ENCODE results near the gene OTX2.
A peak's percentile ranks its signal among the peaks of the same experiment; 100 is the strongest.

Gene OTX2

GRCh38 chr14:56811593-56812363 lies 1.5 kb upstream of the OTX2 start:
- DNase-seq: peak; percentile 100

DNA sequence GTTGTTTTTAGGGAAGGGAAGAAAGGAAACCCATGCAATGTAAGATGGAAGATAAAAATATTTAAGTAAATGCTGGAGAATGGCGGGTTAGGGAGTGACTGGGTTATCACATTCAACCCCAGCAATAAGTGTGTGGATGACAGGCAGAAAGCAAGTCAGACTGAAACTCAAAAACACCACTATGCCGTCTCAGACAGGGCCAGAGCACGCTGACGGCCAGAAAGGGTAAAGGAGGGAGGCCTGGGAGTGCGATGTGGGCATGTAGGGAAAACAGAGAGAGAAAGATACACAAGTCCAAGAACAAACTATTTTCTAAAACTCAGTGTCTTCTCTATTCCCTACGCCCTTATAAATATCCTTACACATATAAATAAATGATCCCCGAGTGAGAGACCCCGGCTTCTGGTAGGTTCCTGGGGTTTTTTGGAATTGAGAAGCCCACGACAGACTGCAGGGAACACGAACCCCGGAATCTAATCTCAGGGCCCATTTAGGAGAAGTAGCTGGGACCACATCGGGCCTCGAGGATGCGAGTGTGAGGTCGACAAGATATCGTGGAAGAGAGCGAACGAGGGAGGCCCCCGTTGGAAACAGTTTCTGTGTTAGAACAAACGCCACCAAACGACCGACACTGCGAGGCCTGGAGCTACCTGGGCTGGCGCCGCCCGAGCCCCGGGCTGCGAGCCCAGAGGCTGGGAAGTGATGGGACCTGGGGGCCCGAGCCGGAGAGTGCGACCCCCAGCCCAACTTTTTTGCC lies 735 bp upstream of the OTX2 start:
- DNase-seq: peak; percentile 99

GRCh38 chr14:56809270-56810146 lies 771 bp downstream of the OTX2 start:
- peak; percentile 93 for DNase-seq

DNA sequence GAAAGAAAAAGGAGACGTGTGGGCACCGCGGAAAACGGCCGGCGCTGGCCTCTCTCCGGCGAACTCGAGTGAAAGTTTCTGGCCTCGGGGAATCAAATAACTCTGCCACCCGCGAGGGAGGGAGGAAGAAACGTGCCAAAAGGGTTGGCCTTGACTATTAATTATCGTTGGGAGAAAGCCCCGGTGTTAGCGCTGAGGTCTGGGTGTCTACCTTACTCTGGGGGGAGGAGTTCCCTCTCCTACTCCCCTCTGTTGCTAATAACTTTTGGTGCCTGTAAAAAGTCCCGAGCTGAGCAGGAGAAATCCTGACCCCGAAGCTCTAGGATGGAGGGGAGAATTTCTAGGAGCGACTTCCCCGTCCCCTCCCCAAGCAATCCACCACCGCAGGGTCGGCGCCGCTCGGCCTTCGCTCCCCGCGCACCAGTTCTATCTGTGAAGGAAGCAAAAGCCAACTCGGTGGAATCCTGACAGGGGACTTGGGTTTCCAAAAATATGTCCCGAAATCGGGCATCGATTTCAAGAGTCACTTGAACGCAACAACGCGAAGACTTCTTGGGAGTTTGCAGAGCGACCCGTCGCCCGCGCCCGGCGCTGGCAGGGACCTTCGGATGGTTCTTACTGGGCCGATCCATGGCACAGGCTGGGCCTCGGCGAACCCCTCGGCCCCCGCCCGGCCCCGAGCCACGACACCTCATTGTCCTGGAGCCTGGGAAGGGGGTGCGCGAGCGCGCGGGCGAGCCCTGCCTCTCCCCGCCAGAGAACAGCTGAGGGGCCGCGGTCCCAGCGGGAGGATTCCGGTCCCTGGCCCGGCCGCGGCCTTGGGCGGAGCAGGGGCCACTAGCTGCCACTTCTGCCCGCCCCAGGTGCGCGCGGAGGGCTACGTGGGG lies 1.7 kb downstream of the OTX2 start:
- peak; percentile 99 for DNase-seq

DNA sequence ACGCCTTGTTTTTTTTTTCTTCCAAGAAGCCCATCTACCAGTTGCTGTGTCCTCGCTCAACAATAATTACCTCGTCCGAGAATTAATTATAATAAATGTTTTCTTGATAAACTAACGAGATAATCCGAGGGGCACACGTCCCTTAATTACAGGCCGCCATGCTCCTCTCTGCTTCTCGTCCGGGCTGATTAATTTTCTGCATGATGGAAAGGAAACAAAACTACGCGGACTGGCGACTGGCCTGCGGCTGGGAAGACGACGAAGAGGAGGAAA lies 2.2 kb downstream of the OTX2 start:
- peak; percentile 98 for DNase-seq

- peak; percentile 95 for DNase-seq
These were observed 2.7 kb downstream of the OTX2 start for GRCh38 chr14:56807386-56808109.

- peak; percentile 87 for DNase-seq
These were observed 3.5 kb downstream of the OTX2 start for GRCh38 chr14:56806760-56807159.

DNA sequence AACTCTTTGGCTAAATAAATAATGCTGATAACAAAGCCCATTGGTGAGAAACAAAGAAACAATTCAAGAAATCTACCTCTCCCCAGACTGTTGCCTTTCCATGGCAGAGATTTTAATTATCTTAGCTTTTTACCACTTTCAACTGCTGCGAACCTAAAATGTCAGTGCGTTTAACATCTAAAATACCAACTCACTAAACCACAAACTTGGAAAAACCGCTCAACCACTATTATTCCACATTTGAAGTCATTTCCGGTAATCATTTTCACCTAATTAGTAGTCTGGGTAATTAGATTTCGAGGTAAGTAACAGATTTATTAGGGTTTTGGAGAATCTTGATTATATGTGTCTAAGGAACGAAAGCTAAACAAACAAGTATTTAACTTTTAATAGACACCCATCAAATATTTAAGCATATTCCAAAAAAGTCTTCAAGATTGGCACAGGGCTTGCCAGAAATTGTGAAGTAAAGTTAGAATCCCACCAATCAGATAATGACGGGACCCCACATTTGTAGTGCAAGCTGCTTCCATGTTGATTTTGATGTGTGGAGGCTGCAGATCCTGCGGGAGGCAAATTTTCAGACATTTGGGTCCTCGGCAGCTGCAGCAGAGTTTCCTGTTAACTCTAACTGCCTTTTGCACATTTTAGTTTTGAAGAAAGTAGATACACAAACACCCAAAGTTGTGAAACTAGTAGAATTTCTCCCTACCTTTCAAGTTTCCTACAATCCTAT lies 4.1 kb downstream of the OTX2 start:
- peak; percentile 87 for DNase-seq

- DNase-seq: peak; percentile 90
These were observed 4.9 kb downstream of the OTX2 start for GRCh38 chr14:56805201-56805991.

DNA sequence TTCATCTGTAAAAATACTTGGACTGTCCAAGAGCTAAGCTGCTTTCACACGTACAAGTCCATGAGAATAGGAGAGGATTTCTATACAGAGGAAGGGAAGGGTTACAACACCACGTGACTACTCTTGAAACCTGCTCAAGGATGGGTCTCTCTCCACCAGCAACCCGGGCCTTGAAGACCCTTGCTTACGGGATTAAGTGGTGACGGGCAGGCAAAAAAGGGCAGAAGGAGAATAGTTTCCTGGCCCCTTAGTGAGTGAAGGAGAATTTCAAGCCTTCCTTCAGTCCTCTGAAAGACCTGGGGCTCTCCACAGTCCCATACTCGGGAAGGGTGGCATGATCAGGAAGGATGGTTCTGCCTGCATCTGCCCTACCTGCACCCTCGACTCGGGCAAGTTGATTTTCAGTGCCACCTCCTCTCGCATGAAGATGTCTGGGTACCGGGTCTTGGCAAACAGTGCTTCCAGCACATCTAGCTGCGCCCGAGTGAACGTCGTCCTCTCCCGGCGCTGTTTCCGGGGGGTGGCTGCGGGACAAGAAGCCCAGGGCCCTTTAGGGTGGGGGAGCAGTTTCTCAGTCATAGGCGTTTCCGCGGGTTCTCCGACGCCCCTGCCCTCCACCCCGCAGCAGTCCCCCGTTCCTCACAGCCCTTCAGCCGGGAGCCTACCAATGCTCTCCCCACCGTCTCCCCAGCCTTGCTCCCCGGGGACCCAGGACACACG lies 6.3 kb downstream of the OTX2 start:
- peak; percentile 83 for DNase-seq

DNA sequence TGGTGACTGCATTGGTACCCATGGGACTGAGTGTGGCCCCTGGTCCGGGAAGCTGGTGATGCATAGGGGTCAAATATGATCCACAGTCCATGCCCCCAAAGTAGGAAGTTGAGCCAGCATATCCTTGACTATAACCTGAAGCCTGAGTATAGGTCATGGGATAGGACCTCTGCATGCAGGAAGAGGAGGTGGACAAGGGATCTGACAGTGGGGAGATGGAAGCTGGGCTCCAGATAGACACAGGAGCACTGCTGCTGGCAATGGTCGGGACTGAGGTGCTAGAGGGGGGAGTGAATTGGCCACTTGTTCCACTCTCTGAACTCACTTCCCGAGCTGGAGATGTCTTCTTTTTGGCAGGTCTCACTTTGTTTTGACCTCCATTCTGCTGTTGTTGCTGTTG lies 8.4 kb downstream of the OTX2 start:
- DNase-seq: peak; percentile 87

- no peak for DNase-seq
These were observed 11.0 kb downstream of the OTX2 start for GRCh38 chr14:56799343-56799645.

- DNase-seq: peak; percentile 89
These were observed 11.6 kb downstream of the OTX2 start for GRCh38 chr14:56798447-56799342.

DNA sequence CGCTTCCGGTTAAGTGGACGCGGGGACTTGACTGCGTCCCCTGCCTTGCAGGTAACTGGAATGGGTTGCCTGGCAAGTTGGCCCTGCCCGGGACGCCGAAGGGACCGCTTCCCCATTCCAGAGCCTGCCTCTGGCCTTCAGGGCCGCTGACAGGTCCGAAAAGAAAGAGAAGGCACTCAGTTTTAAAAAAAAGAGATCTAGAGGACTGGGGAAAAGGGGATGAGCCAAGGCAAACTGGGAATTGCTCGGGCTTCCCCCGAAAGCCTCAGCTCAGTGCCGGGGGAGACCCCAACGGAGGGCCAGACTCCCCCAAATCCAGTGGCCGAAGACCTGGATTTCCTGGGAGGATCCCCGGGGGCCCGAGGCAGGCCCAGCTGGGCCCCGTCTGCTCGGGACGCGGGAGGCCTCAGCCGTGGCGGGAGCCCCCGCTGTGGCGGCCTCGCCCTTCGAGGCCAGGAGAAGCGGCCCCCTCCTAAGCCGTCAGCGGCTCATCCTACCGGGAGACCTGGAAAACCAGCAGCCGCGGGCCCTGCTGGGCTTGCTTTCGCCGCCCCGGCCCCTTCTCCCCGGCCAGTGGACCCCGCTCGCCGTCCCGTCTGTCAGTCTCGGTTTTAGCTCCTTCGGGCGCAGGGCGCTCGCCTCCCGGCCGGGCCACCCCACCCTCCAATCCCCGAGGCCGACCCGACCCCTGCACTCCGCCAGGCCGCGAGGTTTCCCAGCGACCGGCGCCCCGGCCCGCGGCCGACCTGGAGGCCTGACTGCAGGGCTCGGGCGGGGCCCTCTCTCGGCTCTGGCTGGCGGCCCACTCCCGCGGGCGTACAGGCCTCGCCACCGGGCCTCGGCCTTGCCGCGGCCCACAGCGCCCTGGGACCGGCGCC lies 12.5 kb downstream of the OTX2 start:
- peak; percentile 91 for DNase-seq

GRCh38 chr14:56797003-56797568 lies 13.2 kb downstream of the OTX2 start:
- peak; percentile 90 for DNase-seq

DNA sequence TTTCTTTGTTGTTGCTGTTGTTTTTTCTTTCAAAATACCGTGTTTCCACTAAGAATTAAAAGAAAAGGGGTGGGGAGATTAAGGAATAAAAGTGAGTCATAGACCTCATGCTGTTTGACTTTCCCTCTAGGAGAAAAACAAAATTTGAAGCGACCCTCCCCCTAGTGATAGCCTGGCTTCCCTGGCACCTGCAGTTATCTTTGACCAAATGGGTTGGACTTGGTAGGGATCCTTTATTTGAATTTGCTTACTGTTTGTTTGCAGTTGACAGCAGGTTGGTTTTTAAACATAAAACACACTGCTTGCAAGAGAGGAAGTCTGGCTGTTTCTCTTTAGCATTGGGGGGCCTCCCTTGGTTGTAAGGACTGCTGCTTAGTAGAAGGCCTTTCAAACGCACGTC lies 14.0 kb downstream of the OTX2 start:
- peak; percentile 83 for DNase-seq

DNA sequence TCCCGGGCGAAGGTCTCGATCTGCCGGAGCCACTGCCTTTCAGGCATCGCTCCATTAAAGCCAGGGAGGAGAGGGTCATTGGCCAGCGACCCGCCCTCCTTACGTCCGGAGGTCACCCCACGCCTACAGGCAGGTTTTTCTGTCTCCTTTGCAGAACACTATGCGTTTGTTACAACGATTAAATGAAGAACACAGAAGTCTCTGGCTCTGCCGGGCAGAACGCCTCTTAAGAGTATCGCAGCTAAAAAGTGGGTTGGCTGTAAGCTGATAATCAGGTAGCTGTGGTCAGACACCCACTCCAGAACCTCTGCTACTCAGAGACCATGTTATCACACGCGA lies 15.0 kb downstream of the OTX2 start:
- peak; percentile 91 for DNase-seq
